Breast epithelium (tissue), 4 donors: ENCODE measurements around the gene ZNF688. TPM values are rescaled to one million over a fixed set of nuclear protein-coding genes. Genes with fewer than 3 reads are reported as not detected.
A peak's percentile ranks its signal among the peaks of the same experiment; 100 is the strongest.
"Not testable (repeated sequence)": the region's sequence is repeated elsewhere in the genome, so short reads cannot be mapped to it uniquely, and the experiment has no call there.

Experiments used
- DNase-seq, 2 donors: peaks; one replicate each; pipeline ENCODE4 v3.0.0-alpha.2; 2019; ENCODE audit warnings: low spot score in 2 of 2
- H3K27ac ChIP-seq, 2 donors: fragments of 200-600 bp; sonication (generic) in 1 of 2; one replicate each; pipeline ENCODE4 v1.5.1; 2016 to 2019; ENCODE audit warnings: mild to moderate bottlenecking in 1 of 2
- H3K27me3 ChIP-seq, 2 donors: fragments of 200-600 bp; sonication (generic) in 1 of 2; one replicate each; pipeline versions ENCODE4 v1.5.1 to v1.6.0; 2017 to 2019; ENCODE audit warnings: control low read depth in 1 of 2, mild to moderate bottlenecking in 1 of 2
- H3K36me3 ChIP-seq: fragments of 200-600 bp; one replicate; pipeline ENCODE4 v1.5.1; 2019
- H3K4me1 ChIP-seq, 2 donors: fragments of 200-600 bp; sonication (generic); one replicate each; pipeline ENCODE4 v1.5.1; 2016 to 2019; ENCODE audit warnings: control low read depth in 1 of 2
- H3K4me3 ChIP-seq, 3 donors: fragments of 200-600 bp; sonication (generic); 1 replicate in 2 of 3; 2 replicates in 1 of 3; pipeline ENCODE4 v1.5.1; 2016 to 2019; ENCODE audit warnings: mild to moderate bottlenecking in 3 of 3, moderate library complexity in 2 of 3
- H3K9me3 ChIP-seq, 2 donors: fragments of 200-600 bp; sonication (generic) in 1 of 2; one replicate each; pipeline ENCODE4 v1.5.1; 2016 to 2019; ENCODE audit warnings: control low read depth in 1 of 2
- POLR2A ChIP-seq: fragments of 450-650 bp; IDR thresholded peaks from one replicate; pipeline ENCODE4 v1.6.1; 2016; ENCODE audit warnings: antibody characterized with exemption, mild to moderate bottlenecking, moderate library complexity
- POLR2AphosphoS5 ChIP-seq, 3 donors: sonication (generic); formaldehyde crosslinking; IDR thresholded peaks; one replicate each; pipeline ENCODE4 v1.6.1; 2017; ENCODE audit warnings: antibody characterized with exemption in 3 of 3
- intact Hi-C: fragments of 100-400 bp; cut with DNase I; formaldehyde crosslinking; loops from one replicate; pipeline ENCODE4 v1.15.1; 2023; ENCODE audit warnings: low total_unique reads
- total RNA-seq, 3 donors: library from RNA; depleted of rRNA; stranded (reverse); fragments of >200 nt; gene quantifications; one replicate each; pipeline ENCODE4 v1.1.0, GENCODE V29; 2016
- TF ChIP-seq, protein P1 (sequence below), 3 donors: fragments of 450-650 bp; IDR thresholded peaks; one replicate each; pipeline ENCODE4 v1.5.1; 2016 to 2017; ENCODE audit warnings: antibody characterized with exemption in 3 of 3, mild to moderate bottlenecking in 3 of 3, moderate library complexity in 3 of 3

The ZNF688 gene
- total RNA-seq, 3 donors from 2014 or later = 17.4 to 18.4 (median 18.4) TPM

DNA sequence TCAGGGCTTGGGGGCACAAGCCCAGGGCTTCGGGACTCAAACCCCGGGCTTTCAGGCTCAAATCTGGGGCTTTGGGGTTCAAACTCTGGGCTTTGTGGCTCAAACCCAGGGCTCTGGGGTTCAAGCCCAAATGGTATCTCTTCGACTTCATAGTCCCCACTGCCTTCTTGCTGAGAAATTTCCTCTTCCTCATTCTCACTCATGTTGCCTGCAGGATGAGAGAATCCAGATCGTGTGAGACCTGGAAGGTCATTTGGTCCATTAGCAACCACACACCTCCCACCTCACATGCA, 45.7 kb downstream of the ZNF688 start:
- H3K4me3 ChIP-seq = peak overlapping the region; percentile 76 to 90 (median 88)
- no peaks in the 10 kb centered on the region for H3K27me3 ChIP-seq
- DNase-seq = no peak
- H3K36me3 ChIP-seq = peaks cover 6% of the 10 kb centered on the region
- intact Hi-C loops = loop anchor here (10.0 kb wide), 1 partner anchor 101 kb away; no protein-coding TSS in a partner anchor
- H3K4me1 ChIP-seq = peaks cover 0 to 10% of the 10 kb centered on the region in 2 donors
- no peaks in the 10 kb centered on the region for H3K9me3 ChIP-seq
- TF ChIP-seq POLR2AphosphoS5 (IDR thresholded peaks at IDR 0.05) (no peak), POLR2A (no peak)
- TF ChIP-seq, protein P1, sequence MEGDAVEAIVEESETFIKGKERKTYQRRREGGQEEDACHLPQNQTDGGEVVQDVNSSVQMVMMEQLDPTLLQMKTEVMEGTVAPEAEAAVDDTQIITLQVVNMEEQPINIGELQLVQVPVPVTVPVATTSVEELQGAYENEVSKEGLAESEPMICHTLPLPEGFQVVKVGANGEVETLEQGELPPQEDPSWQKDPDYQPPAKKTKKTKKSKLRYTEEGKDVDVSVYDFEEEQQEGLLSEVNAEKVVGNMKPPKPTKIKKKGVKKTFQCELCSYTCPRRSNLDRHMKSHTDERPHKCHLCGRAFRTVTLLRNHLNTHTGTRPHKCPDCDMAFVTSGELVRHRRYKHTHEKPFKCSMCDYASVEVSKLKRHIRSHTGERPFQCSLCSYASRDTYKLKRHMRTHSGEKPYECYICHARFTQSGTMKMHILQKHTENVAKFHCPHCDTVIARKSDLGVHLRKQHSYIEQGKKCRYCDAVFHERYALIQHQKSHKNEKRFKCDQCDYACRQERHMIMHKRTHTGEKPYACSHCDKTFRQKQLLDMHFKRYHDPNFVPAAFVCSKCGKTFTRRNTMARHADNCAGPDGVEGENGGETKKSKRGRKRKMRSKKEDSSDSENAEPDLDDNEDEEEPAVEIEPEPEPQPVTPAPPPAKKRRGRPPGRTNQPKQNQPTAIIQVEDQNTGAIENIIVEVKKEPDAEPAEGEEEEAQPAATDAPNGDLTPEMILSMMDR (IDR thresholded peaks at IDR 0.05) = no peak
- H3K27ac ChIP-seq = peak overlapping the region; percentile 97 to 98

DNA sequence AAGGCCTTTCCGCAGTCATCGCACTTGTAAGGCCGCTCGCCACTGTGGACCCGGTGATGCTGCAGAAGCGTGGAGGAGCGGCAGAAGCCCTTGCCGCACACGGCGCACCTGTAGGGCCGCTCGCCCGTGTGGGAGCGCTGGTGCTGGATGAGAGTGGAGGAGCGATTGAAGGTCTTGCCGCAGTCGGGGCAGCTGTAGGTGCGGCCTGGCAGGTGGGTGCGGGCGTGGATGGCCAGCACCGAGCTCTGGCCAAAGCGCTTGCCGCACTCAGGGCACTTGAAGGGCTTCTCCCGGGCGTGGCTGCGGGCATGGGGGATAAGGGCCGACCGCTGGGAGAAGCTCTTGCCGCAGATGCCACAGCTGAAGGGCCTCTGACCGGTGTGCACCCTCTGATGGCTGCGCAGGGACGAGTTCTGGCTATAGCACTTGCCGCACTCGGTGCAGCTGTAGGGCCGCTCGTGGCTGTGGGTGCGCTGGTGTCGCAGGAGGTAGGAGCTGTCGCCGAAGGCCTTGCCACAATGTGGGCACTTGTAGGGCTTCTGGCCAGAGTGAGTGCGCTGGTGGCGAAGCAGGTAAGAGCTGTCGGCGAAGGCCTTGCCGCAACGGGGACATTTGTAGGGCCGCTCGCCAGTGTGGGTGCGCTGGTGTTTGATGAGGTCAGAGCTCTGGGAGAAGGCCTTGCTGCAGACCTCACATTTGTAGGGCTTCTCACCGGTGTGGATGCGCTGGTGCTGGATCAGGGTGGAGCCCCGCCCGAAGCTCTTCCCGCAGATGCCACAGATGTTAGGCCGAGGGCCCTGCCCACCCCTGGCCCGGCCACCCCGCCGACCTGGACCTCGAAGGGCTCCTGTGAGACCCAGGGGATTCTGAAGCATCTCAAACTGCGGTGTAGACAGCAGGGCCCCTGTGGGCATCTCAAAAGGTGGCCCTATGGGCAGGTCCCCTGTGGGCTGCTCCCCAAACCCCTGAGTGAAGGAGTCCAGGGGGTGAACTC, 46.6 kb downstream of the ZNF688 start:
- Histone ChIP-seq H3K27me3 (no peaks in the 10 kb centered on the region), H3K27ac (no peak overlapping the region), H3K4me1 (peaks cover 0 to 10% of the 10 kb centered on the region in 2 donors), H3K36me3 (peaks cover 6% of the 10 kb centered on the region), H3K4me3 (no peak overlapping the region), H3K9me3 (no peaks in the 10 kb centered on the region)
- DNase-seq = no peak
- TF ChIP-seq, protein P1 (IDR thresholded peaks at IDR 0.05) = no peak
- TF ChIP-seq POLR2AphosphoS5 (IDR thresholded peaks at IDR 0.05) (no peak), POLR2A (no peak)
- intact Hi-C loops = loop anchor here (10.0 kb wide), 1 partner anchor 100 kb away; no protein-coding TSS in a partner anchor

DNA sequence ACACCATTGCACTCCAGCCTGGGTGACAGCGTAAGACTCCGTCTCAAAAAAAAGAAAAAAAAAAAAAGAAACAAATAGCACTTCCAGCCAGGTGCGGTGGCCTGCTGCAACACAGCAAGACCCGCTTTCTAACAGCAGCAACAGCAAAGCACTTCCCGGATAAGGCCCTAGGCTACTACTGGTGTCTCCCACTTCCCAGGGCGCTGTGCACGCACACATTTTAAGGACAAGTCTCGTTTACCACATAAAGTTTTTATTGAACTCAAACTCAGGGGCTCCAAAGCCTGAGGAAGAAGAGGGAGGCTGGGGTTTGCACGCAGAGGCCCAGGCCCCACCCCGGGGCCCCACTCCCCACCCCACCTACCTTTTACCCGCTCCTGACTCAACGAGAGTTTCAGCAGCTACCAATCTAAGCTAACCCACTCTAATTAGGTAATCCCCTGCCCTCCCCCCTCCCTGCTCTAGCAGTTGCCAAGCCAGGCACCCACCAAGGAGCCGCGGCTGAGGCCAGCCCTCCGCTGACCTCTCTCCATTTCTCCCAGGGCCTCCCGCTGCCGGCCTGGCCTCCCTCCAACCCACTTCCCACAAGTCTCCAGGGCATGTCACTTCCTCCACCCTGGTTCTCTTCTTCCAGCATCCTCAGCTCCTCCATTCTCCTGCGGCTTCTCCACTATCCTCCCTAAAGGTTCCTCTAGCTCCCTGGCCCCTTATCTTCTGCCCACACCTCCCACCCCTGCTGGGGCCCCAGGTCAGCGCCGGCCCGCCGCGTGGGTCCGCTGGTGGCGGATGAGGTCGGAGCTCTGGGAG, 47.5 kb downstream of the ZNF688 start:
- Histone ChIP-seq H3K27me3 (no peaks in the 10 kb centered on the region), H3K27ac (no peak overlapping the region), H3K4me3 (no peak overlapping the region), H3K4me1 (peaks cover 0 to 10% of the 10 kb centered on the region in 2 donors), H3K9me3 (no peaks in the 10 kb centered on the region), H3K36me3 (peaks cover 6% of the 10 kb centered on the region)
- DNase-seq = no peak
- TF ChIP-seq POLR2A (no peak), POLR2AphosphoS5 (IDR thresholded peaks at IDR 0.05) (no peak)
- TF ChIP-seq, protein P1 (IDR thresholded peaks at IDR 0.05) = no peak
- intact Hi-C loops = loop anchor here (10.0 kb wide), 1 partner anchor 99 kb away; no protein-coding TSS in a partner anchor

DNA sequence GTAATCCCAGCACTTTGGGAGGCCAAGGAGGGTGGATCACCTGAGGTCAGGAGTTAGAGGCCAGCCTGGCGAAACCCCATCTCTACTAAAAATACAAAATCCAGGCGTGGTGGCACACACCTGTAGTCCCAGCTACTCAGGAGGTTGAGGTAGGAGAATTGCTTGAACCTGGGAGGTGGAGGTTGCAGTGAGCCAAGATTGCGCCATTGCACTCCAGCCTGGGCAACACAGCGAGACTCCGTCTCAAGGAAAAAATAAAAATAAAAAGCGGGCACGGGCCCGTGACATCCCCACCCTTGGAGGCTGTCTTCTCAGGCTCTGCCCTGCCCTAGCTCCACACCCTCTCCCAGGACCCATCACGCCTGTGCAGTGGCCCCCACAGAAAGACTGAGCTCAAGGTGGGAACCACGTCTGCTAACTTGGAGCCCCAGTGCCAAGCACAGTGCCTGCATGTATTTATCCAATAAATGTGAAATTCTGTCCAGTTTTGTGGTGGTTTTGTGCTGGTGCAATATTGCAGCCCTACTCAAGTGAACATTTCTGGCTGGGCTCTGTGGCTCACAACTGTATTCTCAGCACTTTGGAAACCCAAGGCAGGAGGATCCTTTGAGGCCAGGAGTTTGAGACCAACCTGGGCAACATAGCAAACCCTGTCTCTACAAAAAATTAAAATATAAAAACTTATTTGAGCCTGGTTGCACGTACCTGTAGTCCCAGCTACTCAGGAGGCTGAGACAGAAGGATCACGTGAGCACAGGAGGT, 48.6 kb downstream of the ZNF688 start:
- not testable (repeated sequence) for H3K9me3 ChIP-seq, H3K4me3 ChIP-seq, H3K27me3 ChIP-seq, DNase-seq, H3K36me3 ChIP-seq, H3K27ac ChIP-seq, H3K4me1 ChIP-seq
- intact Hi-C loops = loop anchor here (10.0 kb wide), 1 partner anchor 98 kb away; no protein-coding TSS in a partner anchor
